Measurements from ENCODE around the gene GADD45B.
A peak's percentile ranks its signal among the peaks of the same experiment; 100 is the strongest.

The GADD45B gene, protein sequence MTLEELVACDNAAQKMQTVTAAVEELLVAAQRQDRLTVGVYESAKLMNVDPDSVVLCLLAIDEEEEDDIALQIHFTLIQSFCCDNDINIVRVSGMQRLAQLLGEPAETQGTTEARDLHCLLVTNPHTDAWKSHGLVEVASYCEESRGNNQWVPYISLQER

DNA sequence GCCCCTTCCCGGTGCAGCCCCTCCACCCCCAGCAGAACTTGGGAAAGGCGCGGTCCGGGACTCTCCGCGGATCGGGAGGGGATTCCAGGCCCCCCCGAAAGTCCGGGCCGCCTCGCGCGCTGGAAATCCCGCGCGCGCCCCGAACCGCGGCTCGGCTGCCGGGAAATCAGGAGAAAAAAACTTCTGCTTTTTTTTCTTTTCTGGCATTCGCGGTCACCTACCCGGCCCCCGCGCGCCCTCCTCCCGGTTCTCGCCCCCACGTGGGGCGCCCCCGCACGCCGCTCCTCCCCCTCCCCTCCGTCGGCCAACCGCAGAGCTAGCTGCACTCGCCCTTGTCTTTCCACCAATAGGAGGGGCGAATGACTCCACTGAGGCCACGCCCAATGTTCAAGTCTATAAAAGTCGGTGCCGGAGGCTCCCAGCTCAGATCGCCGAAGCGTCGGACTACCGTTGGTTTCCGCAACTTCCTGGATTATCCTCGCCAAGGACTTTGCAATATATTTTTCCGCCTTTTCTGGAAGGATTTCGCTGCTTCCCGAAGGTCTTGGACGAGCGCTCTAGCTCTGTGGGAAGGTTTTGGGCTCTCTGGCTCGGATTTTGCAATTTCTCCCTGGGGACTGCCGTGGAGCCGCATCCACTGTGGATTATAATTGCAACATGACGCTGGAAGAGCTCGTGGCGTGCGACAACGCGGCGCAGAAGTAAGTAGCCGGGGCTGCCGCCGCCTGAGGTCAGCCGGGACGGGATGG lies at the start of gene GADD45B:
TSS of gene GADD45B (plus strand) at position 426 of the 749 bp plus-strand sequence. CDS start at position 658, 232 bp downstream.
- DNase-seq (peak; percentile 98), ATAC-seq (peak; percentile 50)

DNA sequence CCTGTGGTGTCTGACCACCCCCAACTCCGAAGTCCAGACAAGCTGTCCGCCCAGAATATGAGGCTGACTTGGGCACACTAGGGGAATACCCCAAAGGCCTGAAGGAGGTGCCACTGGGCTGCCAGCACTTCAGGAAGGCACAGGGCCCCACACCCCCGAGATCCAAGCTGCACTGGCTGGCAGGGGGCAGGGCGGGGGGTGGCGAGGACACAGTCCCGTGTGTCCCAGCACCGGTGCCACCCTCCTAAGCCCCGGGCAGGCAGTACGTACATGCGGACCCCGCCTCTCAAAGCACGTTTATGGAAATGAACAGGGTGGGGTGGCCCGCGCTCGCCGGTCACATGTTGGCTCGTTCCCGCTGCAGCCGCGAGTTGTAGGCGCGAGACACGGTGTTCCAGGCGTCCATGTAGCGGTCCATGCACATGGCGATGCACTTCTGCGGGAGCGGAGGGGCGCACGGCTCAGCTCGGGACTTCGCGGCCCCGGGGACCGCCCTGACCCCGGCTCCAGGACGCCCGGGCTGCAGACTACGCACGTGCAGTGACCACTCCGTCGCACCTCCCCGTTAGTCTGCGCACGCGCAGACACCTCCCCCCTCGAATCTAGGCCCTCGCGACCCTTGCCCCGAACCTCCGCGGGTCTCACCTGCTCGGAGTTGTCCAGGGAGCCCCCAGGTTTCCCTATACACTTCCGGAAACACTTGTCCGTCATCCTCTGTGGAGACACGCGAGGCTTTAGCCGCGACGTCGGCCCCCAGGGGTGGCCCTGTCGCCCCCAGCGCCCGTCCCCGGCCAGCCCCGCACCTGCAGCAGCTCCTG lies 49.1 kb upstream of the GADD45B start:
- peak; percentile 61 for DNase-seq
- ATAC-seq: peak; percentile 9

DNA sequence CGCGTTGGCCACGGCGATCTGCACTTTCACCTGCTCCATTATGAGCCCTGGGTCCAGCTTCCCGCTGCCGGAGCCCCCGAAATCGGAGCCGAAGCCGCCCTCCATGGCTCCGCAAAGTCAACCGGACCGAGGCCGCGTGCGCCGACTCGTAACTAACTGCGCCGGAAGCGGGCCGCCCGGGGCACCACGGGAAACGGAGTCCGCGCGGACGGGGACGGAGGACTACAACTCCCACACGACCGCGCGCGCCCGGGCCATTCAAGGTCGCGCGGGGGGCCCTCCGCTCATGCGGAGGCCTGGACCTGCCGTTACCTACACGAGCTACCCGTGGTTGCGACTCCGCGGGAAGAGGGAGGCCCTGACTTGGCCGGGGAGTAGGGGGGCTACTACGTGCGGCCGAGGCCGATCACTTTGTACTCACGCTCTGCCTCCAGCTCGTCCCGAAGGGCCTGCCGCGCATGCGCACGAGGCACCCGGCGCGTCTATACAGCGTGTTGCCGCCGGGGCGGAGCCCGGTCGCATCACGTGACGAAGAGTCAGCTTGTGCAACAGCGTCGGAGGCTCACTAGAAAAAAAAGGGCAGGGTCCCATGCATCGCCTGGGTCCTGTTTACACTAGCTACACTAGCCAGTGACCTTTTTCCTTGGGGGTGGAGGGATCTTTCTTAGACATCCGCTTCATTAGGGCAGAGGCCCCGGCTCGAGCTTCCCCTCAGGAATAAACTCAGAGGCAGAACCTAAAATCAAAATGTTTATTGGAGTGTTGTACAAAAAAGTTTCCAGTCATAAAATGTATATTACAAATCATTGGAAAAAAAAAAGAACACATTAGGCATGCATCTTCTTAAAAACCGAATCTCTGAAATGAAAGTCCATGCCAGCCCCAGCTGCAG lies 48.3 kb upstream of the GADD45B start, which contains the start of gene TIMM13:
TSS of gene TIMM13 (minus strand) at position 158 of the 892 bp plus-strand sequence. CDS start at position 105, 53 bp downstream.
- peak; percentile 85 for ATAC-seq
- DNase-seq: peak; percentile 96

DNA sequence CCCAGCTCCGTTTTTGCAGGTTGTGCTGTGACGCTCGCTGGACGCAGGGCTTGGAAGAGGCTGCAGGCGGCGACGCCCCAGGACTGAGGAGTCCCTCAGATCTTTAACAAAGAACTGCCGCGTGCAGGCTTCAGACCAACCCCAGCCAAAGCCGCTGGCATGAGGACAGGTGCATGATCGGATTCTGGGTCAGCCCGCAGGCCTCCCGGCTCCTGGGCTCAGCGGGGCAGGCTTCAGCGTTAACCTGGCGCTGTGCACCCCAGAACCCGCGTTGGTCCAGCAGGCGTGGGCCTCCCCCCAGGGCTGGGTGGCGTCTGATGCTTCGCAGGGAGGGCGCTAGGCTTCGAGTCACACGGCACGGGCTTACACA lies 47.6 kb upstream of the GADD45B start:
- no peak for ATAC-seq
- DNase-seq: no peak

DNA sequence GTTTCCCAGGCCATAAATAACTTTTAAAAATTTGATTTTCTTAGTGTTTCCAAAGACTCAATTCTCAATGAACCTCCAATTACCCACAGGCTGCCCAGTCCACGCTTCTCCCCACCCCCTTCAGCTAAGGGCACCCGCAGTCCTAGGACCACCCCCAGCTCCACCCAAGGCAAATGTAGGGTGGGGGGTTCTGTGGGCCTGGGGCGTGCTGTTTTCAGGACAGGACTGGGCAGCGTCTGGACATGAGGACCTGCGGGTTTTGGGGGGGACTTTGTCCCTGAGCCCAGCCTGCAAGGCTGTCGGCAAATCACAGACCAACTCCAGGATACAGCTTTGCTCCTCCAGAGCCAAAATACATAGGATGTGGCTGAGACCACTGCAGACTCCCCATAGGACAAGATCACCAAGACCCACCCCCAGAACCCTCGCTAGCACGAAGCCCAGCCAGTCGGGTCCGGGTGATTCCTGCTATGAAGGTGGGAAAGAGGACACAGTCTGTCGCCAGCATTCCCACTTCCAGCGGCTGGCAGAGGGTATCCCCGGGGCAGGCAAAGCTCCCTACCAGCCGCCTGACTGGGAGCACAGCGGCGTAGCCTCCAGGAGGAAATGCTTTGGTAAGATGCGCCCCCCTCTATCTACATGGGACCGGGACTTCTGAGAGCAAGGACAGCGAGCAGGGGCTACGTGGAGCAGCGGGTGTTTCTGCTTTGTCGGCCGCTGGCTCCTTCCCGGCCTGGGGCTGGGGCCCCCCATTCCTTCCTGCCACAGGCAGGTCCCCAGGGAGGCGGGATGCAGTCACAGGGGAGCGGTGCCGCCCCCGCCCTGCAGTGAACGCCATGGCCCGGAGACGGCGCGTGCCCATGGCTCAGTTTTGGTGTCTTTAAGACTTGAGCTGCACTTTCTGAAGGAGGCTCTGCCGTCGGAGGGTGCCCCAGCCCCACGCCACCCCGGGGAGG lies 46.9 kb upstream of the GADD45B start:
- no peak for ATAC-seq
- no peak for DNase-seq

DNA sequence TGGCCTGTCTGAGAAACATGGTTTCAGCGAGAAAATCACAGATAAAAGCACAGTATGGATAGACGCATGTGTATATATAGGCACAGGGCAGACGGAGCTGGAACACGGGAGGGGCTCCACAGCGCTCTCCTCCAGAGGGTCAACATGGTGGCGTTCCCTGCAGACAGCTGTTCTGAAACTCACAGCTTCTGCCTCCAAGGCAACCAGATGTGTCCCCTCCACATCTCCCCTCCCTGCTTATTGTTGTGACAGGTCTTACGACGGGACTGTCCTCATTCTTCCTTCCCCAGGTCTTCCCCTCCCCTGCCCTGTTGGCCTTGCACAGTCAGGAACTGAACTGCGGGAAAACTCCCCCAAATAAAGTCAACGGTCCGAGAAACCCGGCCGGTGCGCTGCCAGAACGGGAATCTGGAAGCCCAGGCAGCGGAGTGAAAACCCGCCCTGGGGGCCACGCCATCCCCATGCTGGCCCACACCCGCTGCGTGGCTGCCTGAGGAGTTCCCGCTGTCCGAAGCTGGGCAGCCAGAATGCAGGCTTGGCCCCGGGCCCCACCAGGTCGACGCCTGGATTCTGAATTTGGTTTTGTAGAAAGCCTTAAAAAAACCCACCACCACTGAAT lies 45.9 kb upstream of the GADD45B start:
- no peak for DNase-seq
- ATAC-seq: no peak

DNA sequence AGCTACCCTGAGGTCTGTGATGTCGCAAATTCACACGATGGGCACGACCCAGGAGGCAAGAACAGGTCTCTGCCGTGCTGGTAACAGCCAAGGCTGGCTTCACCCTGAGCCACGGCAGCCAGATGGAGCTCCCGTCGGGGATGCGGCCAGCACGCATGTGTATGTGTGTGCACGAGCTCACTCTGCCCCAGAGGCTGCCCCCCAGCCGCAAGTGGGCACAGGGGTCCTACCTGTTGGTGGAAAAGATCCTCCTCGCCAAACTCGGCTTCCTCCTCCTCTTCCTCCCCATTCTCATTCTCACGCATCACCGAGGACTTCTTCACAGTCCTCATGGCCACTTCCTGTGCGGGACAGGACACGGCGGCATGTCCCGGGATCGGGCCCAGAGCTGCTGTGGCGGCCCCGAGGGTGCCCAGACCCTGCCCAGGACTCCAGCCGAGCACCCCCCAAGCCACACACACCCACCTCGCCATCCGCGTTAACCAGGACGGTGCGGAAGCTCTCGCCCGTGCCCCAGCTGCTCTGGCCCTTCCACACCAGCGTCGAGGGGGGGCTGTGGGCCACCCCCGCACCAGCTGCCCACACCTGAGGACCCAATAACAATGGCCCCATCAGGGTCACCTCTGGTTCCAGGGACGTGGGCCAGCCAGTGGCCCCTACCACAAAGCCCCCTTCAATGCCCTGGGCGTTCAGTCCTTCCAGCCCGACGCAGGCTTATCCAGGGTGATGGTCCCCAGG lies 44.4 kb upstream of the GADD45B start:
- ATAC-seq (no peak), DNase-seq (no peak)

DNA sequence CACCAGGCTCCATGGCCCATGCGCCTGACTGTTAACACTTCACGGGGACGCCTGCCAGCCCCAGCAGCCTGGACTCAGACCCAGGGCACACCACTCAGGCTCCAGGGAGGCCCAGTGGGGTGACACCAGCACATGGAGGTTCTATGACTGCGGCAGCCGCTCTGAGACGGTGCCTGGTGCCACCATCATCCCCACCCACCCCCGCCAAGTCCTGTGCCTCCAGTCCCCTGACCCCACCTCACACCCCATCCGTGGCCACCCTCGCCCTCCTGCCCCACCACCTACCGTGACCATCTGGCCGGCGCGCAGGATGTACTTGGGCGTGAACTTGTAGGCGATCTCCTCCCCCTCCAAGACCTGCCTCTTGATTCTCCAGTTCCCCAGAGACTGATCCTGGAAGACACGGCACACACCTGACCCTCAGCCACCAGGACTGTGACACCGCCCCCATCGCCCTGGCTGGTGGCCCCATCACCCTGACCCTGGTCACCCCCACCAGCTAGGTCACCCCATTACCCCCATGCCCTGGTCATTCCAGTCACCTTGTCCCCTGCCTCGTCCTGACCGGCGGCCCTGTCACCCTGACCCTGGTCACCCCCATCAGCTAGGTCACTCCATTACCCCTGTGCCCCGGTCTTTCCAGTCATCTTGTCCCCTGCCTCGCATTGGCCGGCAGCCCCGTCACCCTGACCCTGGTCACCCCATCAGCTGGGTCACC lies 43.6 kb upstream of the GADD45B start:
- no peak for DNase-seq
- ATAC-seq: no peak

DNA sequence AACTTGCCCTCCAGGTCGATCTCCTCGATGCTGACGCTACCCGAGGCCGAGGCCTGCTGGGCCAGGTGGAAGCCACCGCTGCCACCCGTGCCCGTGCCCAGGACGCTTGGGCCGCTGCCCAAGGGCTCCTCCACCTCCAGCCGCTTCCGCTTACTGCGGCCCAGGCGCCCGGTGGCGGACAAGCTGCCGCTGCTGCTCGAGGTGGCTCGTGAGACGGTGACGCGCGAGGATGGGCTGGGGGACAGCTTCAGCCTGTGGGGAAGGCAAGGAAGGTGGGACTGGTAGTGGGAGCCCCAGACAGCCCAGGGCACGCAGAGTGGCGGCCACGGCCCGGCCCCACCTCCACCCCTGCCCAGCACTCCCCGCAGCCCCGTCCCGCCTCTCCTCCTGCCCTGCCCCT lies 42.1 kb upstream of the GADD45B start:
- DNase-seq: no peak
- no peak for ATAC-seq

DNA sequence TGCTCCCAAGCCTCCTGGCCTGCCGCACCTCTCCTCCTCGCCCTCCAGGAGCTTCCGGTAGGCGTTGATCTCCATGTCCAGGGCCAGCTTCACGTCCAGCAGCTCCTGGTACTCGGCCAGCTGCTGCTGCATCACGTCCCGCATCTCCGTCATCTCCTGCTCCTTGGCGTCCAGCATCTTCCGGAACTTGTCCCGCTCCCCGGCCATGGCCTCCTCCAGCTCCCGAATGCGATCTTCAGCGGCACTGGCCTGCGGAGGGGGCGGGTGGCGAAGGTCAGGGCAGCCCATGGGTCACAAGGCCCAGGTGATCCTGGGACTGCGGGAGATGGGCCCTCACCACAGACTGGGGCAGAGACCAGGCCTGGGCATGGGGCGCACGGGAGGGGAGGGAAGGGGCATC lies 41.7 kb upstream of the GADD45B start:
- no peak for DNase-seq
- ATAC-seq: no peak

DNA sequence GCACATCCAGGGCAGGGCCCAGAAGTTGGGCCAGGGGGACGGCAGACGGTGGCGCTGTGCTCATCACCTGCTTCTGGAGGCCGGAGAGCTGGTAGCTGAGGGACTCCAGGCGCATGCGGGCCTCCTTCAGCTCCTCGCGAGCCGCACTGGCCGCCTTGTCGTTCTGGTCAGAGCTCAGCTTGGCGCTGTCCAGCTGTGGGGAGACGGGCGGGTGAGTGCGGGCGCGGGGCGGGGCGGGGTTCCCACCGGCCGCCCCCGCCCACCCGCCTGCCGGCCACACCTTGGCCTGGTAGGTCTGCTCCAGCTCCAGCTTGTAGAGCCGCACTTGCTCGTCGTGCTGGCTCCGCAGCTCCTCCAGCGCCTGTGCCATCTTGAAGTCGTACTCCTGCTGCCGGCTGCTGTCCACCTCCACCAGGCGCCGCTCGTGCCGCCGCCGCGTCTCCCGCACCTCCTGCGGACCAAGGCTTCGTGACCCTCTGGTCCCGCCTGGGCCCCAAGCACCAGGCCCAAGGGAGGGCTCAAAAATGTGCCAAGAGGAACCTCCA lies 41.1 kb upstream of the GADD45B start:
- DNase-seq: no peak
- ATAC-seq: no peak

DNA sequence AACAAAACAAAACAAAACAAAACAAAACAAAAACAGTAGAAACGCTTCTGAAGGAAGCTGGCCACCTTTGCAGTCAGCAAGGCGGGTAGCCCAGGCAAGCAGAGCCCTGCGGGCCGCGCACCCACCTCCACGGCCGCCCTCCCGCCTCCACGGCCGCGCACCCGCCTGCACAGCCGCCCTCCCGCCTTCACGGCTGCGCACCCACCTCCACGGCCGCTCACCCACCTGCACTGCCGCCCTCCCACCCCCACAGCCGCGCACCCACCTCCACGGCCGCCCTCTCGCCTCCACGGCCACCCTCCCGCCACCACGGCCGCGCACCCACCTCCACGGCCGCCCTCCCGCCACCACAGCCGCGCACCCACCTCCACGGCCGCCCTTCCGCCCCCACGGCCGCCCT lies 39.5 kb upstream of the GADD45B start:
- DNase-seq (no peak), ATAC-seq (no peak)

DNA sequence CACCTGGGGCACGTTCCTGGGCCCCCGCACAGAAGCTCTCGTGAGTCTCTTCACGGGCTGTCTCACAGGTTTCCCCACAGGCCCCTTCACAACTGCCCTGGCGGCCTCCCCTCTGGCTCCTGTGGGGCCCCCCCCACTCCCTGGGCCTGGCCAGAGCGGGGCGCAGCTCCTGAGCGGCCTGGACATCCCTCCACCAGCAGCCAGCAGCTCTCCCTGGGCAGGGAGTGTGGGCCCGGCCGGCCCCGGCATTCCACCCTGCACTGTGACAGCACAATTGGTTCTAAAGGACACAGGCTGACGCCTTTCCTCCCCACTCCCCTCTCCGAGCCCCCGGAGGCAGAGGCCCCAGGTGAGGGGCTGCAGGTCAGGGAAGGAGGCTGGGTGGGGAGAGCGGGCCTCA lies 39.0 kb upstream of the GADD45B start:
- no peak for ATAC-seq

DNA sequence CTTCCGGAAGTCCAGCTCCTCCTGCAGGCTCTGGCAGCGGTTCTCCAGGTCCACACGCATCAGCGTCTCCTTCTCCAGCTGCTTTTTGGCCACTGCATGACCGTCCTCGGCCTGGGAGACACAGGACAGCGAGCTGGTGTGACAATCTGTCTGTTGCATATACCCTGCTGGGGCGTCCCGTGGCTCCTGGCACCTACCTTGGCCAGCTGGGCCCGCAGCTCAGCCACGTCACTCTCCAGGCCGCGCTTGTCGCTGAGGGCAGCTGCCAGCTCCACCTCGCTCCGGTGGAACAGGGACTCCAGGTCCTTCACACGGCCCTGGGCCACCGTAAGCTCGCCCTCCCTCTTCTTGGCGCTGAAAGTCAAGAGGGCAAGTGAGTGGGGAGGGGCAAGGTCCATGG lies 37.7 kb upstream of the GADD45B start:
- DNase-seq (no peak), ATAC-seq (no peak)

More for the DNA sequence above, 39.0 kb upstream of the GADD45B start:
- DNase-seq: no peak

DNA sequence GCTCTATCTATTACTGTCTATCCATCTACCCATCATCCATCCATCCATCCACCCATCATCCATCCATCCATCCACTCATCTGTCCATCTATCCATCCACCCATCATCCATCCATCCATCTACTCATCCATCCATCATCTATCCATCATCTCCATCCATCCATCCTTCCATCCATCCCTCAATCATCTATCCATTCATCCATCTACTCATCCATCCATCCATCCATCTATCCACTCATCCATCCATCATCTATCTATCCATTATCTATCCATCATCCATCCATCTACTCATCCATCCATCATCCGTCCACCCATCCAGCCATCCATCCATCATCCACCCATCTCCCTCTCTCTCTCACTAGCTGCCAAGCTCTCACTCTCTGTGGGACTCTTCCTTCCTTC lies 35.4 kb upstream of the GADD45B start:
- ATAC-seq: no peak

DNA sequence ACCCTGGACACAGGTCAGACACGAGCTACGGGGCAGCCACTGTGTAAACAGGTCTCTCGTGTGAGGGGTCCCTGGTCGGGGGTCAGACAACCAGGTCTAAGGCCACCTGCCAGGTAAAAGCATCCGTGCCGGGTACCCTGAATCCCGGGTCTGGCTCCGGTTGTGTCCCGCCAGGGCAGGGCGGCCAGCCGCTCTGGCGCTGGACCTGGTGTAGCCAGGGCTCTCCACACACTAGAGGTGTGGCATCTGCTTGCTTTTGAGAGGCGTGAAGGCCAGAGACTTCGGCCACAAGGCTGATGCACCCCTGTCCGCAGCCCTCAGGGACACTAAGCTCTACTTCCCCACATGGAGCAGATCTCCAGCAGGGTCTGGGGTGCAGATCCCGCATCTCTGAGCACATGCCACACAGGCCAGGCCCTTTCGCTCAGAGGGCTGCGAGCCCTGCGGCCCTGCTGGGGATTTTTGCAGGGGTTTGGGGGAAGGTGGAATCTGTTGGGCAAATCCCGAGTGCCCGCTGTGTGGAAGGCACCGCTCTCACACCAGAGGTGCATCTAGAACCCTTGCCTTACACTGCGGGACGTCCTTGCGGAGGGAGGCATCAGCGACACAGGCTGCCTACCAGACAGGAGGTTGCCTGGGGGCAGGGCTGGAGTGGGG lies 34.7 kb upstream of the GADD45B start:
- ATAC-seq (no peak), DNase-seq (no peak)

More for the DNA sequence above, 35.4 kb upstream of the GADD45B start:
- DNase-seq: no peak

DNA sequence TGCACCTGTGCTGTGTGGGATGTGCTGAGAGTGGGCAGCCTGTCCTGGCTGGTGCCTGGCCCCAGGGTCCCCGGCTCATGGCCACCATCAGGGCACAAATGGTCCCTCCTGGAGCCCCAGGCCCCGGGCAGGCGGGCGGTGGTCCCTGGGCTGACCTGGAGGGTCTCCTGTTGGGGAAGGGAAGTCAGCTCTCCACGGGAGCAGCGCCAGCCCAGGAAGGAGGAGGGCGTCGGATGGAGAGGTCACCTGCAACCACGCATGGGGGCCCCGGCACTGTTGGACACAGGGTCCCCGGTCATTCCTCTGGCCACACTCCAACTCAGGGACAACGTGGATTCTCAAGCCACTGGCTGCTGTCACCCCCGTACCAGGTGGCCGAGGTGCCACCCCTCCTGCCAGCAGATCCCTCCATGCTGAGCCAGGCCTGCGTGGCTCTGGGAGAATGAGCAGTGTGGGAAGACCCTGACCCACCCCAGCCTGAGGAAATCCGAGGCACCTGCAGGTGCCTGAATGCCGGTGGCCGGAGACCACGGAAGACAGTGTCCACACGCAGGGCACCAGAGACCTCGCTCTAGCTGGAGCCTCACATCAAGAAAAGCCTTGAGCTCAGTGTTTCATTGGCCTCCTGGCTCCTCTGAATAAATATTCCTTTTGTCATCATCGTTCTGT lies 32.7 kb upstream of the GADD45B start:
- ATAC-seq (no peak), DNase-seq (no peak)

DNA sequence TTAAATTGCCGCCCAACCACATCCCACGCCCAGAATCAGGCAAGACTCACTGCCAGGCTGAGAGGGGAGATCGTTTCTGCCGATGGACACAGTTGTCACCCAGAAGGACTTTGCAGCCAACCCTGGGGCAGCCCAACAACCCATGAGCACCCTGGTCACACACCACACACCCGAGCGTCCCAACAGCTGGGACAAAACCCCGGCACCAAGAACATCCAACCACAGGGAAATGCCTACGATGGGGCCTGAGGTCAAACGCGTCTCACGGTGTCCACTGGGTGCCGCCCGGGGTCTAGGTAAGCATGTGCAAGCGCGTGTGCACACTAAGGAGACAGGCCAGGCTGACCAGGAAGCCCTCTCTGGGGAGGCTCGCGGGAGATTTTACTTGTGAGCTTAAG lies 32.1 kb upstream of the GADD45B start:
- ATAC-seq (no peak), DNase-seq (no peak)

Data from stimulated activated naive CD8-positive, alpha-beta T cell treated with anti-CD3 and anti-CD28 coated beads, Interleukin-15, Interleukin-2, amounts not matched to agents 100 U/mL and 50 U/mL, for 24 hours (primary cell).